GM12878 (cell line): ENCODE data around the gene PKNOX1.

Experiments
- CHD2 ChIP-seq: IDR thresholded peaks from 2 replicates; pipeline ENCODE4 v1.6.1; 2011; ENCODE audit warnings: low read depth, low read length, improper control_type of control experiment, borderline replicate concordance
- CHD4 ChIP-seq: fragments of 200-600 bp; sonication (generic); IDR thresholded peaks from 2 replicates; pipeline ENCODE4 v1.6.1; 2016; ENCODE audit warnings: mild to moderate bottlenecking
- CREB1 ChIP-seq: IDR thresholded peaks from 2 replicates; pipeline ENCODE4 v1.6.1; 2012; ENCODE audit warnings: low read depth, mild to moderate bottlenecking, inconsistent platforms
- EGR1 ChIP-seq, 2 experiments: IDR thresholded peaks; 1 replicate in 1 of 2; 2 replicates in 1 of 2; pipeline ENCODE4 v1.6.1; 2011 to 2012; ENCODE audit warnings: low read depth in 2 of 2, low read length in 2 of 2, borderline replicate concordance in 1 of 2, mild to moderate bottlenecking in 1 of 2, moderate library complexity in 1 of 2
- EZH2 ChIP-seq: IDR thresholded peaks from 2 replicates; pipeline ENCODE4 v1.6.1; 2012; ENCODE audit warnings: low read depth, mild to moderate bottlenecking, control low read depth, inconsistent platforms, low read length, borderline replicate concordance; ENCODE audit not compliant: control insufficient read depth
- IRF4 ChIP-seq: IDR thresholded peaks from 2 replicates; pipeline ENCODE4 v1.6.1; 2011; ENCODE audit warnings: low read depth, low read length
- POLR2AphosphoS5 ChIP-seq: IDR thresholded peaks from 2 replicates; pipeline ENCODE4 v1.6.1; 2011; ENCODE audit warnings: mild to moderate bottlenecking, low read length, inconsistent platforms
- SUZ12 ChIP-seq: fragments of 200-600 bp; sonication (generic); IDR thresholded peaks from one replicate; pipeline ENCODE4 v1.6.1; 2018; ENCODE audit warnings: antibody characterized with exemption, mild to moderate bottlenecking; ENCODE audit not compliant: unreplicated experiment
- TAF1 ChIP-seq: IDR thresholded peaks from 2 replicates; pipeline ENCODE4 v1.6.1; 2011; ENCODE audit warnings: mild to moderate bottlenecking, low read depth, low read length, borderline replicate concordance
- ZNF274 ChIP-seq: IDR thresholded peaks from one replicate; pipeline ENCODE4 v1.8.0; 2011; ENCODE audit not compliant: insufficient read length, insufficient read depth
- TF ChIP-seq, protein P1 (sequence below), 3 experiments: IDR thresholded peaks in 2 of 3; conservative IDR thresholded peaks in 1 of 3; 2 replicates each; pipeline ENCODE4 v1.5.1; 2011; ENCODE audit warnings: low read depth in 3 of 3, low read length in 3 of 3, mild to moderate bottlenecking in 3 of 3, control low read depth in 2 of 3, moderate library complexity in 2 of 3, inconsistent platforms in 1 of 3, mixed read lengths in 1 of 3; ENCODE audit not compliant: control insufficient read depth in 2 of 3, insufficient read depth in 1 of 3; ENCODE audit errors: extremely low read depth in 1 of 3
- TF ChIP-seq, protein P2 (sequence below): fragments of 450-650 bp; formaldehyde crosslinking; IDR thresholded peaks from 2 replicates; pipeline ENCODE4 v1.4.0; 2020; ENCODE audit warnings: mild to moderate bottlenecking, moderate library complexity

DNA sequence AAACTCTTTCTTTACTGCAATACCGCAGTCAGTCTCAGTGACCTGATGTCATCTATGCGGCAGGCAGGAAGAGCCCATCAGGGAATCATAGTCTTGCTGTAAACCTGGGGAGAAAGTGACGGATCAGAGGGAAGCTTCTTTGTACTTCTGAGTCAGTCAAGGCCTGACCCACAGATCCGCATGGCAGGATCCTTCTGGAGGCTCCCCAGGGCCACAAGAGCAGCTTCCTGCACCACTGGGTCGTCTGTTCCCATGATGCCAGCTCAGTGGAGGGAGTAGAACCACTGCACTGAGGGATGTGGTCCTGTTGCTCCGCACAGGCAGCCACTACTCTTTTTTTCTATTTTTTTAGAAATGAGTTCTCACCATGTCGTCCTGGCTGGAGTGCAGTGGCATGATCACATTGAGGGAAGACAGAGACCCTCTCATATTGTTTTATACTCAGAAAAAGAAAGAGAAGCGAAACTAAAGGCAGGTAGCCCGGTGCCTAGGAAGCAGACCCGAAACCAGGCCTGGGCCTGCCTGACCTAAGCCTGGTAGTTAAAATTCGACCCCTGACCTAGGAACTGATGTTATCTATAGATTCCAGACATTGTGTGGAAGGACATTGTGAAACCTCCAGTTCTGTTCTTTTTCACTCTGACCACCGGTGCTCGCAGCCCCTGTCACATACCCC, 42.7 kb upstream of the PKNOX1 start:
- no peak for TF ChIP-seq IRF4
- TF ChIP-seq, protein P1, sequence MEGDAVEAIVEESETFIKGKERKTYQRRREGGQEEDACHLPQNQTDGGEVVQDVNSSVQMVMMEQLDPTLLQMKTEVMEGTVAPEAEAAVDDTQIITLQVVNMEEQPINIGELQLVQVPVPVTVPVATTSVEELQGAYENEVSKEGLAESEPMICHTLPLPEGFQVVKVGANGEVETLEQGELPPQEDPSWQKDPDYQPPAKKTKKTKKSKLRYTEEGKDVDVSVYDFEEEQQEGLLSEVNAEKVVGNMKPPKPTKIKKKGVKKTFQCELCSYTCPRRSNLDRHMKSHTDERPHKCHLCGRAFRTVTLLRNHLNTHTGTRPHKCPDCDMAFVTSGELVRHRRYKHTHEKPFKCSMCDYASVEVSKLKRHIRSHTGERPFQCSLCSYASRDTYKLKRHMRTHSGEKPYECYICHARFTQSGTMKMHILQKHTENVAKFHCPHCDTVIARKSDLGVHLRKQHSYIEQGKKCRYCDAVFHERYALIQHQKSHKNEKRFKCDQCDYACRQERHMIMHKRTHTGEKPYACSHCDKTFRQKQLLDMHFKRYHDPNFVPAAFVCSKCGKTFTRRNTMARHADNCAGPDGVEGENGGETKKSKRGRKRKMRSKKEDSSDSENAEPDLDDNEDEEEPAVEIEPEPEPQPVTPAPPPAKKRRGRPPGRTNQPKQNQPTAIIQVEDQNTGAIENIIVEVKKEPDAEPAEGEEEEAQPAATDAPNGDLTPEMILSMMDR (IDR thresholded peaks at IDR 0.05 in 2 of 3, conservative IDR thresholded peaks at IDR 0.05 in 1 of 3; ENCODE audit: control insufficient read depth in 2 of 3, extremely low read depth in 1 of 3, insufficient read depth in 1 of 3, low read depth in 3 of 3, low read length in 3 of 3), result no peak
- no peak for TF ChIP-seq POLR2AphosphoS5
- no peak for TF ChIP-seq EGR1 (IDR thresholded peaks at IDR 0.05; ENCODE audit: borderline replicate concordance in 1 of 2, low read depth in 2 of 2, low read length in 2 of 2)
- no peak for TF ChIP-seq ZNF274
- TF ChIP-seq CREB1, result no peak
- TF ChIP-seq TAF1, result no peak
- TF ChIP-seq CHD4, result no peak
- no peak for TF ChIP-seq CHD2
- no peak for TF ChIP-seq SUZ12
- TF ChIP-seq, protein P2, sequence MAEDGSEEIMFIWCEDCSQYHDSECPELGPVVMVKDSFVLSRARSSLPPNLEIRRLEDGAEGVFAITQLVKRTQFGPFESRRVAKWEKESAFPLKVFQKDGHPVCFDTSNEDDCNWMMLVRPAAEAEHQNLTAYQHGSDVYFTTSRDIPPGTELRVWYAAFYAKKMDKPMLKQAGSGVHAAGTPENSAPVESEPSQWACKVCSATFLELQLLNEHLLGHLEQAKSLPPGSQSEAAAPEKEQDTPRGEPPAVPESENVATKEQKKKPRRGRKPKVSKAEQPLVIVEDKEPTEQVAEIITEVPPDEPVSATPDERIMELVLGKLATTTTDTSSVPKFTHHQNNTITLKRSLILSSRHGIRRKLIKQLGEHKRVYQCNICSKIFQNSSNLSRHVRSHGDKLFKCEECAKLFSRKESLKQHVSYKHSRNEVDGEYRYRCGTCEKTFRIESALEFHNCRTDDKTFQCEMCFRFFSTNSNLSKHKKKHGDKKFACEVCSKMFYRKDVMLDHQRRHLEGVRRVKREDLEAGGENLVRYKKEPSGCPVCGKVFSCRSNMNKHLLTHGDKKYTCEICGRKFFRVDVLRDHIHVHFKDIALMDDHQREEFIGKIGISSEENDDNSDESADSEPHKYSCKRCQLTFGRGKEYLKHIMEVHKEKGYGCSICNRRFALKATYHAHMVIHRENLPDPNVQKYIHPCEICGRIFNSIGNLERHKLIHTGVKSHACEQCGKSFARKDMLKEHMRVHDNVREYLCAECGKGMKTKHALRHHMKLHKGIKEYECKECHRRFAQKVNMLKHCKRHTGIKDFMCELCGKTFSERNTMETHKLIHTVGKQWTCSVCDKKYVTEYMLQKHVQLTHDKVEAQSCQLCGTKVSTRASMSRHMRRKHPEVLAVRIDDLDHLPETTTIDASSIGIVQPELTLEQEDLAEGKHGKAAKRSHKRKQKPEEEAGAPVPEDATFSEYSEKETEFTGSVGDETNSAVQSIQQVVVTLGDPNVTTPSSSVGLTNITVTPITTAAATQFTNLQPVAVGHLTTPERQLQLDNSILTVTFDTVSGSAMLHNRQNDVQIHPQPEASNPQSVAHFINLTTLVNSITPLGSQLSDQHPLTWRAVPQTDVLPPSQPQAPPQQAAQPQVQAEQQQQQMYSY (CRISPR knock-in tag), result no peak
- TF ChIP-seq EZH2, result no peak
